Measurements from ENCODE around the gene NRP1.
A peak's percentile ranks its signal among the peaks of the same experiment; 100 is the strongest.
"Not testable (repeated sequence)": the region's sequence is repeated elsewhere in the genome, so short reads cannot be mapped to it uniquely, and the experiment has no call there.

The NRP1 gene

GRCh38 chr10:33321516-33321915 is 13.0 kb downstream of the NRP1 start:
- no peak for DNase-seq (ENCODE audit: low spot score)

GRCh38 chr10:33320288-33320687 is 14.2 kb downstream of the NRP1 start:
- no peak for DNase-seq (ENCODE audit: low spot score)

- DNase-seq (ENCODE audit: low spot score) = no peak
Measured at GRCh38 chr10:33315891-33316290, 18.6 kb downstream of the NRP1 start.

DNA sequence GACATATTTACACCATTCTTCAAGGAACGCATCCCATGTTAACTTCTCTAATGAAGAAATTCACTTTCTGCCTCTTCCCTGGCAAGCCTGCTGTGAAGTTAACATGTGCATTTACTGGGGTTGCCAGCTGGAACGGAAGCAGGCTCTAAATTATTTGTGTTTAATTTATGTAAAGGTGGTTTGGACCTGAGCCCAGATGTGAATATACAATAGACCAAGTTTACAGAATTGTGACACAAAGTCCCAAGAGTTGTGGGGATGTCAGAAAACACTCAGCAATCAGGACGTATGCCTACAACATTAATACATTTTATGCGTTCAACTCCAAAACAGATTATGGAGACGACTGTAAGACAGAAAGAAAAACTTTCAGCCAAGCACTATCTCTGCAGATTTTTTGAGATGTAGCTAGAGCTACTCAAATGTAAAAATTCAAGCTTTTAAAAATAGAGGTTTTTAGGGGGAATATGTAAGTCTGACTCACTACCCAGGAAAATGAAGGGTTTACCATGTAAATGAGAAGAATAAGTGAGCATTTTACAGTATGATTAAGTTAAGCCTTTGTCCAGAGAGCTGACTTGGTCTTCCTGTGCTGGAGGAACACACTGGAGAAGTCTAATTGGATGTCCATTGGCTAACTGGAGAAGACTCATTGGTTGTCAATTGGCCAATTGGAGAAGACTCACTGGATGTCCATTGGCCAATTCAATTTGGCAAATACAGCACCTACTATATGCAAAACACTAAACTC is 19.5 kb downstream of the NRP1 start:
- no peak for DNase-seq (ENCODE audit: low spot score)

DNA sequence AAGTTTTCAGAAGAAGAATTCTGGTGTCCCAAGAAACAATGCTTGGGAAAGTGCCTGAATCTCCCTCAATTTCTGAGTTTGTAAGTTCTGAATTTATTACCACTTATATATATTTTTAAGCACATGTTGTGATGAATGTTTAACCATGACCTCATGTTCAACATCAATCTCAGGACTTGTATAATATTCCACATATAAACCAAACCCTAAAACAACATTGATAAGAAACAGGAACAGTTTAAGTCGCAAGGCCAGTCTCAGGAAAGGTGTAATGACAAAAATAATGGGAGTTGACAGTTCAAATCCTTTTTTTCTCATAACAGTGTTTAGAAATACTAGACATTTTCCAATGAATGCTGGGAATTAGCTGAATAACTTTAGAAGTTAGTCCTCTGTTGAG is 22.8 kb downstream of the NRP1 start:
- no peak for DNase-seq (ENCODE audit: low spot score)

DNA sequence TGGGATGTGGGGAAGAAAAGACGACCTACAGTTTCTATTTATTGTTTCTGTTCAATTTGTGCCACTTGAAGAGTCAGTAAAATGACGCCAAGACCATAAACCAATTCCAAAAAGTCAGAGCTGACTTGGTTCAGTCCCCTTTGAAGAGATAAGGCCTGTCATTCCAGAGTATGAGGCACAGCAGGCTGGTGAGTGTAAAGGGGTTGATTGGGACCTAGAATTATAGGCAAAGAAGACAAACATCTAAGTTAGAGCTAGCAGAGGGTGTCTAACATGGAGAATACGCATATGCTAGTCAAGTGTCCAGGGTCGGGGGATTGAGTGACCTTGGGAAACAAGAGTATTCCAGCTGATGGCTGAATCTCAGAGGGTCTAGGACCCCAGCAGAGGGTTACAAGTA is 23.6 kb downstream of the NRP1 start:
- DNase-seq (ENCODE audit: low spot score) = no peak

- no peak for DNase-seq (ENCODE audit: low spot score)
Measured at GRCh38 chr10:33309406-33309805, 25.1 kb downstream of the NRP1 start.

DNA sequence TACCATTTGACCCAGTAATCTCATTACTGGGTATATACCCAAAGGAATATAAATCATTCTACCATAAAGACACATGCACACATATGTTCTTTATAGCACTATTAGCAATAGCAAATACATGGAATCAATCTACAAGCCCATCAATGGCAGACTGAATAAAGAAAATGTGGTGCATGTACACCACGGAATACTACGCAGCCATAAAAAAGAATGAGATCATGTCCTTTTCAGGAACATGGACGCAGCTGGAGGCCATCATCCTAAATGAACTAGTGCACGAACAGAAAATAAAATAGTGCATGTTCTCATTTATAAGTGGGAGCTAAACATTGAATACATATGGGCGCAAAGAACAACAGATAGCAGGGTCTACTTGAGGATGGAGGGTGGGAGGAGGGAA is 26.6 kb downstream of the NRP1 start:
- DNase-seq (ENCODE audit: low spot score) = no peak

GRCh38 chr10:33306701-33307519 is 27.6 kb downstream of the NRP1 start:
- DNase-seq (ENCODE audit: low spot score) = no peak

DNA sequence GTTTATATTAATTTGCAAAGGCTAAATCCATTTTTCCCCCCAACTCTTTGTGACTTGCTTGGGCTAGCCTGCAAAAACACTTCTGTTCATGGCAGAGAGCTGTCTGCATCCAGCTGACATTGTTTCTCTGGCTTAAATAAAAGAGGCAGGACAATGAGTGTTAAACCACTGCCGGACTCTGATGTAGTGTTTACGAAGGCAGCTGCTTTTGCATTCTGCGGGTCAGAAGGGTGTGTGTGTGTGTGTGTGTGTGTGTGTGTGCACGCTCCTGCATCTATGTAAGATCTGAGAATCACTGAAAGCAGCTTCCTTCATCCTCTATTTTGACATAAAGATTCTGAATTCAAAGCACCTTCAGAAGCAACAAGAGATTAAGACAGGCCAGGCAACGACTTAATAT is 28.3 kb downstream of the NRP1 start:
- no peak for DNase-seq (ENCODE audit: low spot score)

GRCh38 chr10:33304423-33305225 is 29.8 kb downstream of the NRP1 start:
- DNase-seq (ENCODE audit: low spot score) = no peak

DNA sequence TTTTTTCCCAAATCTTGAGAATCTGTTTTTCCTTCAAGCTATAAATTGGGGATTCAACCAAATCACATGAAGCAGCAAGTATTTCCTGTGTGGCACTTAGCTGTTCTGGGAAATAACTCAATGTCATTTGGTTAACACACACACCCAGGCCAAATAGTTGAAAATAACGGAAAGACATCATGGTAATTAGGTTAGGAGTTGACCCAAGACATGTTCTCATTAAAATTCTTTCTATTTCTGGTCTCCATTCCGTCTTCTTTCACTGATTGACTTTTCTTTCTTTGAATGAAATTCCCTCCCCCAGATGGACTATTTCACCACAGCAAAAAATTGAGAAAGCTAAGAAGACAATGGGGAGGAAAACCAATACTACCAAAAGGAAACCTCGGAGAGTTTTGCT is 30.5 kb downstream of the NRP1 start:
- DNase-seq (ENCODE audit: low spot score) = no peak

- no peak for DNase-seq (ENCODE audit: low spot score)
Measured at GRCh38 chr10:33302208-33302829, 32.1 kb downstream of the NRP1 start.

DNA sequence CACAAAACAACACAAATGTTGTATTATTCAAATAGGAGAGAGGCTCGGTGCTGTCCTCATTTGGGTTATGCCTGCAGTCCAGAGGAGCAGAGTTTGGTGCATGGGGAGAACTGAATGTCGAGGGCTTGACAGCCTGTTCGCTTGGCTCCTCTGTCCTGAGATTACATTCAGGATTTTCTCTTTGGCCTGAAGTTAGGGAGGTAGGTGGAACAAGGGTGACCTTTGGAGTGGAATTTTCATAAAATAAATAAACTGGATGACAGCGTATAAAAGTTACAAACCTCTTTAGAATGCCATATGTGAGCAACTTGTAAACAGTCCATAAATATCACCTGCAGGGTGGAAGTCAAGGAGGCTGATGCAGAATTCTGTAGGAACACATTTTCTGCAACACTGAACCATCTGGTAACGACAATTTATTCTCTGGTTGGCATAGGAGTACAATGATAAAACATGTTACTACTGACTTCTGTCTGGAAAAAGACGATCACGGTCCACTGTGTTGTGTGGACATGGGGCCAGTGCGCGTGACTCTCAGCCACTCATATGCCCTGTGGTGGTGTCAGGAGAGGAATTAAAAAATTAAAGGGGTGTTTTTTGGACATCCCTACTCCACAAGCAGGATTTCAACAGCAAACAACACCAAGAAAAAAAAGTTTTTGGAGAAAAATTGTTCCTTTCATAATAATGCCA is 33.2 kb downstream of the NRP1 start:
- DNase-seq (ENCODE audit: low spot score) = no peak

DNA sequence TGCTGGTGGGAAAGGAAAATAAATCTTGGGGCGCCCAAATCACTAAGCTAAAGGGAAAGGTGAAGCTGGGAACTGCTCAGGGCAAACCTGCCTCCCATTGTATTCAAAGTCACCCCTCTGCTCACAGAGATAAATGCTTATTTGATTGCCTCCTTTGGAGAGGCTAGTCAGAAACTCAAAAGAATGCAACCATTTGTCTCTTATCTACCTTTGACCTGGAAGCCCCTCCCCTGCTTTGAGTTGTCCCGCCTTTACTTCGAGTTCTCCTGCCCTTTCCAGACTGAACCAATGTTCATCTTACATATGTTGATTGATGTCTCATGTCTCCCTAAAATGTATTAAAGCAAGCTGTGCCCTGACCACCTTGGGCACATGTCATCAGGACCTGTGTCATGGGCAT is 33.9 kb downstream of the NRP1 start:
- not testable (repeated sequence) for DNase-seq (ENCODE audit: low spot score)

- no peak for DNase-seq (ENCODE audit: low spot score)
Measured at GRCh38 chr10:33298893-33299292, 35.6 kb downstream of the NRP1 start.

DNA sequence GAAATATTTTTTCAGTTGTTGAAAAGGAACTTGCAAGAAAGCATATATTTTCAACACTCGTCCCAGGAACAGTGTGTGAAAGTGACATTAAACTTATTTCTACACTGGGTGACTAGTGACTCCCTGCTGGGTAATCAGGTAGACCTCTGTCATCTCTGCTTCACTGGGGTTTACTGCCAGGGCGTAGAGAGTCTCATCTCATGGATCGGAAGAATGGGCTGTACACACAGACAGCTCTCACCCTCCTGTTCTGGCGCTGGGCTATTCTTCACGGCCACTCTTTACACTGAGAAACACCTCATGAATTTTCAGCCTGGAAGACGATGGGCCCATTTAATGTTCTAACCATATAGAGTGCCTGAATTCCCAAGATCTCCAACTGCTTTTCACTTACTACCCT is 36.4 kb downstream of the NRP1 start:
- no peak for DNase-seq (ENCODE audit: low spot score)

GRCh38 chr10:33295851-33296250 is 38.6 kb downstream of the NRP1 start:
- no peak for DNase-seq (ENCODE audit: low spot score)

GRCh38 chr10:33293531-33294170 is 40.8 kb downstream of the NRP1 start:
- DNase-seq (ENCODE audit: low spot score) = no peak

- no peak for DNase-seq (ENCODE audit: low spot score)
Measured at GRCh38 chr10:33293076-33293475, 41.4 kb downstream of the NRP1 start.

DNA sequence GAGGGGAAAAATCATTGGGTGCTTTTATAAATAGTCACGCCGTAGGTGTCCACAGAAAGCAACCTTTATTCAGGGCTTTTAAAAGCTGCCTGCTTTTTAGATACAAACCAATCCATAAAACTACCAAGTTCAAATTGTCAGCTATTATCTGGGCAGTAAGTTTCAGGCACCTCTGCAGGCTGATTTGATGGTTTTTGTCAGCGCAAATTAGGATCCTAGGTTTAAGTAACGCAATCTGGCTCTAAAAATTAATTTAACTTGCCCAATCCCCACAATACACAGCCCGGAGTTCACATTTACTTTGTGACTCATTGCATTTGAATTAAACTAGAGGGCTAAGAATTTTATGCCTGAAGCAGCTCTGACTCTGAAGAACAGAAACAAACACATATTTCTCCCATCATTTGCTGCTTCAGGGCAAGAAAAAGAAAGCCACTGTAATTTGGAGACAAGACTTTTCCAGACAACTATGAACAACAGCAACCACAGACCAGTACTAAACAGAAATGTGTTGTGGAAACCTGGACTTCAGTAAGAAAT is 43.3 kb downstream of the NRP1 start:
- DNase-seq (ENCODE audit: low spot score) = peak; percentile 67
